SW480 (cell line): ENCODE results near the gene CALHM5.
A peak's percentile ranks its signal among the peaks of the same experiment; 100 is the strongest.
"Not testable (repeated sequence)": the region's sequence is repeated elsewhere in the genome, so short reads cannot be mapped to it uniquely, and the experiment has no call there.

Experiments used
- DNase-seq: peaks from one replicate; pipeline ENCODE4 v3.0.0-alpha.2; 2016; ENCODE audit warnings: low spot score

The CALHM5 gene

GRCh38 chr6:116511424-116512110, at the start of gene CALHM5:
Gene CALHM5, plus strand, starts transcription at chr6:116511639. Its CDS starts 58 bp downstream, at chr6:116511697.
- DNase-seq = peak; percentile 0

GRCh38 chr6:116461932-116462885, 49.2 kb upstream of the CALHM5 start:
- no peak for DNase-seq

- DNase-seq = no peak
Measured at GRCh38 chr6:116463301-116463700, 48.1 kb upstream of the CALHM5 start.

GRCh38 chr6:116465246-116465645, 46.2 kb upstream of the CALHM5 start:
- DNase-seq = no peak

- DNase-seq = no peak
Measured at GRCh38 chr6:116467096-116467495, 44.3 kb upstream of the CALHM5 start.

GRCh38 chr6:116467514-116467913, 43.9 kb upstream of the CALHM5 start:
- no peak for DNase-seq

- no peak for DNase-seq
Measured at GRCh38 chr6:116468293-116468692, 43.1 kb upstream of the CALHM5 start.

GRCh38 chr6:116471531-116471930, 39.9 kb upstream of the CALHM5 start:
- no peak for DNase-seq

GRCh38 chr6:116472706-116473105, 38.7 kb upstream of the CALHM5 start:
- no peak for DNase-seq

GRCh38 chr6:116475141-116475540, 36.3 kb upstream of the CALHM5 start:
- DNase-seq = no peak

- no peak for DNase-seq
Measured at GRCh38 chr6:116476002-116476678, 35.3 kb upstream of the CALHM5 start.

GRCh38 chr6:116482780-116483179, 28.7 kb upstream of the CALHM5 start:
- no peak for DNase-seq

GRCh38 chr6:116483616-116484015, 27.8 kb upstream of the CALHM5 start:
- DNase-seq = no peak

- DNase-seq = no peak
Measured at GRCh38 chr6:116485559-116486184, 25.8 kb upstream of the CALHM5 start.

- no peak for DNase-seq
Measured at GRCh38 chr6:116491610-116492330, 19.7 kb upstream of the CALHM5 start.

GRCh38 chr6:116492331-116493067, 18.9 kb upstream of the CALHM5 start:
- no peak for DNase-seq

GRCh38 chr6:116495161-116495560, 16.3 kb upstream of the CALHM5 start:
- not testable (repeated sequence) for DNase-seq

- no peak for DNase-seq
Measured at GRCh38 chr6:116497113-116497676, 14.2 kb upstream of the CALHM5 start.

- peak; percentile 36 for DNase-seq
Measured at GRCh38 chr6:116500969-116501433, 10.4 kb upstream of the CALHM5 start.

- no peak for DNase-seq
Measured at GRCh38 chr6:116507324-116507723, 4.1 kb upstream of the CALHM5 start.
